ENCODE measurements around the gene SLC35E4.

Gene SLC35E4

GRCh38 chr22:30691204-30691603 is 55.6 kb downstream of the SLC35E4 start:
- TF ChIP-seq MAX (IDR thresholded peaks at IDR 0.05) (no peak), CEBPB (IDR thresholded peaks at IDR 0.05) (no peak), FOXM1 (IDR thresholded peaks at IDR 0.05; ENCODE audit: borderline replicate concordance, low read depth) (no peak), TEAD4 (IDR thresholded peaks at IDR 0.05) (no peak)

- TF ChIP-seq ZBTB7A (IDR thresholded peaks at IDR 0.05; ENCODE audit: low read depth) = peak; percentile 62
- TF ChIP-seq YY1 (IDR thresholded peaks at IDR 0.05; ENCODE audit: low read depth) = peak; percentile 92
- TF ChIP-seq TAF1 (IDR thresholded peaks at IDR 0.05; ENCODE audit: low read depth) = peak; percentile 22; the same call in 1 of the 2 replicates
- 0 out of 2 replicates have a peak, but pooled peaks have one; percentile 6 for TF ChIP-seq NFIC (IDR thresholded peaks at IDR 0.05)
- TF ChIP-seq TEAD4 (IDR thresholded peaks at IDR 0.05) = no peak
- TF ChIP-seq TCF12 (IDR thresholded peaks at IDR 0.05; ENCODE audit: low read depth) = no peak
- no peak for TF ChIP-seq EP300 (IDR thresholded peaks at IDR 0.05; ENCODE audit: borderline replicate concordance)
- TF ChIP-seq CEBPB (IDR thresholded peaks at IDR 0.05) = no peak
- 0 out of 2 replicates have a peak, but pooled peaks have one; percentile 17 for TF ChIP-seq USF1 (IDR thresholded peaks at IDR 0.05)
Measured at GRCh38 chr22:30694171-30694639, 58.6 kb downstream of the SLC35E4 start.

GRCh38 chr22:30694640-30695350 is 59.2 kb downstream of the SLC35E4 start, which contains the start of gene OSBP2:
TSS of gene OSBP2 (plus strand) at chr22:30694874. CDS start at chr22:30694910, 36 bp downstream.
- TF ChIP-seq REST (IDR thresholded peaks at IDR 0.05; ENCODE audit: low read depth) (no peak), EP300 (IDR thresholded peaks at IDR 0.05; ENCODE audit: borderline replicate concordance) (no peak), TAF1 (IDR thresholded peaks at IDR 0.05; ENCODE audit: low read depth) (no peak), CEBPB (IDR thresholded peaks at IDR 0.05) (no peak), CREB1 (IDR thresholded peaks at IDR 0.05; ENCODE audit: low read depth) (no peak), ZBTB7A (IDR thresholded peaks at IDR 0.05; ENCODE audit: low read depth) (no peak; the same call in 1 of the 2 replicates), TEAD4 (IDR thresholded peaks at IDR 0.05) (no peak), MAX (IDR thresholded peaks at IDR 0.05) (no peak)

- TF ChIP-seq YY1 (IDR thresholded peaks at IDR 0.05; ENCODE audit: low read depth) = no peak
- peak; percentile 31; the same call in 1 of the 2 replicates for TF ChIP-seq NFIC (IDR thresholded peaks at IDR 0.05)
- no peak for TF ChIP-seq MAX (IDR thresholded peaks at IDR 0.05)
Measured at GRCh38 chr22:30695351-30695851, 59.8 kb downstream of the SLC35E4 start.

- no peak for TF ChIP-seq CREB1 (IDR thresholded peaks at IDR 0.05; ENCODE audit: low read depth)
- TF ChIP-seq TEAD4 (IDR thresholded peaks at IDR 0.05) = no peak
- no peak for TF ChIP-seq TCF12 (IDR thresholded peaks at IDR 0.05; ENCODE audit: low read depth)
- no peak for TF ChIP-seq MAX (IDR thresholded peaks at IDR 0.05)
- TF ChIP-seq YY1 (IDR thresholded peaks at IDR 0.05; ENCODE audit: low read depth) = no peak
- no peak for TF ChIP-seq CEBPB (IDR thresholded peaks at IDR 0.05)
- no peak for TF ChIP-seq TAF1 (IDR thresholded peaks at IDR 0.05; ENCODE audit: low read depth)
- TF ChIP-seq EP300 (IDR thresholded peaks at IDR 0.05; ENCODE audit: borderline replicate concordance) = no peak
- no peak for TF ChIP-seq USF1 (IDR thresholded peaks at IDR 0.05)
Measured at GRCh38 chr22:30695871-30696655, 60.5 kb downstream of the SLC35E4 start.
